ENCODE measurements around the gene P2RX1. TPM values are rescaled to one million over a fixed set of nuclear protein-coding genes. Genes with fewer than 3 reads are reported as not detected.
A peak's percentile ranks its signal among the peaks of the same experiment; 100 is the strongest.

P2RX1 gene
- total RNA-seq, 2 experiments from 2014 or later = 0.82 to 1.00 TPM

DNA sequence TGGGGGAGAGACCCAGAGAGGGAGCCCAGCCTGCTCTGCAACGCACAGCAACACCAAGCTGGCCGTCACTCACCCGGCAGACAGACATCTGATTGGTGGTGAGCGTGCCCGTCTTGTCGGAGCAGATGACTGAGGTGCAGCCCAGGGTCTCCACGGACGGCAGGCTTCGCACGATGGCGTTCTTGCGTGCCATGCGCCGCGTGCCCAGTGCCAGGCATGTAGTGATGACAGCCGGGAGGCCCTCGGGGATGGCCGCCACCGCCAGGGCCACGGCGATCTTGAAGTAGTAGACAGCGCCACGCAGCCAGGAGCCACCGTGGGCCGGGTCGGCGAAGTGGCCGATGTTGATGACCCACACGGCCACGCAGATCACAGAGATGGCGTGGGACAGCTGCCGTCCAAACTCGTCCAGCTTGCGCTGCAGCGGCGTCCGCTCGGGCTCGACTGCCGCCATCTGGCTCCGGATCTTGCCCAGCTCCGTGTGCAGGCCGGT is 31.1 kb upstream of the P2RX1 start:
- POLR2A ChIA-PET = no interaction called here
- no peaks in the 10 kb centered on the region for H3K9me3 Mint-ChIP-seq
- no peak for DNase-seq
- no peak for ATAC-seq (ENCODE audit: low read depth)
- H3K4me1 Mint-ChIP-seq = peaks cover 4% of the 10 kb centered on the region
- peaks cover 23% of the 10 kb centered on the region for H3K36me3 Mint-ChIP-seq
- no peaks in the 10 kb centered on the region for H3K27me3 Mint-ChIP-seq
- no peak overlapping the region for H3K27ac Mint-ChIP-seq
- H3K4me3 Mint-ChIP-seq = no peak overlapping the region

- Mint-ChIP-seq H3K9me3 (no peaks in the 10 kb centered on the region), H3K4me3 (no peak overlapping the region), H3K27me3 (no peaks in the 10 kb centered on the region), H3K36me3 (peaks cover 23% of the 10 kb centered on the region), H3K27ac (no peak overlapping the region), H3K4me1 (peaks cover 4% of the 10 kb centered on the region)
- POLR2A ChIA-PET = no interaction called here
- ATAC-seq (ENCODE audit: low read depth) (no peak), DNase-seq (no peak)
Measured at GRCh38 chr17:3946711-3947235, 30.5 kb upstream of the P2RX1 start.

DNA sequence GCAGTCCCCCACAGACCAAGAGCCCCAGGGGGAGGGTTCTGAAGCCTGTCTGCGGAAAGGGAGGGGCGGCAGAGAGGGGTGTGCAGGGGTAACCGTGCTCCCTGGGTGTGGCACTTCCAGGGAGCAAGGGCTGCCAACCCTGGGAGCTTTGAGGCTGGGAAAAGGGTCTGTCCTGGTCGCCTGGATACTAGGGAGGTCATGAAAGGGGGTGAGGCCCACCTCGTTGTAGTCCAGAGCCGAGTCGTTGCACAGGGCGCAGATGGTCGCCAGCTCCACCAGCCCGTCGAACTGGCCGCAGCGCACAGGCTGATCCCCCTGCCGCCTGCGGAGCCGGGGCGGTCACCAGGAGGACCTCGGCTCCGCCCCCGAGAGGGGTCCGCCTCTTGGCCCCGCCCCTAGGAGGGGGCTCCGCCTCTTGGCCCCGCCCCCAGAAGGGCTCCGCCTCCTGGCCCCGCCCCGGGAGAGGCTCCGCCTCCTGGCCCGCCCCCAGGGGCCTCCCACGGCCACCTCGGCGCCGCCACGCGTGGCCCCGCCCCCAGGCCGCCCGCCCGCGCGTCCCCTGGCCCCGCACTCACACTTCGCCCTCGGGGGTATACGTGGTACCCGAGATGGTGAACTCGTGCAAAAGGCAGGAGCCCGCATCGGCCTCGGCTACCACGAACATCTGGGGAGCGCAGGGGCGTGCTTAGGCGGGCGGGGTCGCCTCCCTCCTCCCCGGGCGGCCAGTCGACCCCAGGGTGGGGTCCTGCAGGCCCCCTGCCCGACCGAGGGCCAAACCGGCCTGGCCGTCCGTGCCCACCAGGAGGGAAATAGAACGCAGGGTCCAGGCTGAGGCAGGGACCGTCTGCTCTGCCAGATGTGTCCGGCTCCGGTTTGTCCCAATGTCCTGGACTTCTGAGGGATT is 28.5 kb upstream of the P2RX1 start:
- Mint-ChIP-seq H3K4me3 (no peak overlapping the region), H3K9me3 (no peaks in the 10 kb centered on the region), H3K4me1 (peaks cover 6% of the 10 kb centered on the region), H3K36me3 (peaks cover 26% of the 10 kb centered on the region), H3K27me3 (no peaks in the 10 kb centered on the region), H3K27ac (no peak overlapping the region)
- DNase-seq (peak; percentile 71), ATAC-seq (ENCODE audit: low read depth) (peak; percentile 53)
- POLR2A ChIA-PET = interaction anchor here (0.5 to 1.1 kb wide), 3 partner anchors 17 to 1053 kb away, joined by 3 to 5 read pairs (median 3); partner anchors contain the start of gene KIF1C

- ATAC-seq (ENCODE audit: low read depth) = no peak
- Mint-ChIP-seq H3K27me3 (no peaks in the 10 kb centered on the region), H3K4me3 (no peak overlapping the region), H3K36me3 (peaks cover 28% of the 10 kb centered on the region), H3K27ac (no peak overlapping the region), H3K4me1 (peaks cover 6% of the 10 kb centered on the region), H3K9me3 (no peaks in the 10 kb centered on the region)
- no peak for DNase-seq
- POLR2A ChIA-PET = interaction anchor here (0.7 kb wide), 1 partner anchor 18 kb away, joined by 4 read pairs; no protein-coding TSS in a partner anchor
Measured at GRCh38 chr17:3943240-3943891, 27.1 kb upstream of the P2RX1 start.

GRCh38 chr17:3940965-3941698 is 24.9 kb upstream of the P2RX1 start:
- POLR2A ChIA-PET = no interaction called here
- peaks cover 42% of the 10 kb centered on the region for H3K36me3 Mint-ChIP-seq
- no peak overlapping the region for H3K4me3 Mint-ChIP-seq

DNA sequence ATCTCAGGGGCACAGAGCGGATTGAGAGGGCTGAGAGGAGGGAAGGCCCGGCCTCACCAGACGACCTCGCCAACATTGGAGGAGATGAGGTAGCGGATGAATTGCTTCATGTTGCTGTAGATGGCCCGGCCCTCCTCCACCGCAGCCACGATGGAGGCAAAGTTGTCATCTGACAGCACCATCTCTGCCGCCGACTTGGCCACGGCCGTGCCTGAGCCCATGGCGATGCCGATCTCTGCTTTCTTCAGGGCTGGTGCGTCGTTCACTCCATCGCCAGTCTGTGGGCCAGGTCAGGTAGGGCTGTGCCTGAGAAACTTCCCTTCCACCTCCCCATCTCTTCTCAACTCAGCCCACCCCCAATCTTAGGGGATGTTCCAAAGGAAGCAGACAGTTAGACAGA is 21.1 kb upstream of the P2RX1 start:
- H3K9me3 Mint-ChIP-seq = no peaks in the 10 kb centered on the region
- H3K4me3 Mint-ChIP-seq = no peak overlapping the region
- peaks cover 6% of the 10 kb centered on the region for H3K4me1 Mint-ChIP-seq
- POLR2A ChIA-PET = no interaction called here
- H3K36me3 Mint-ChIP-seq = peaks cover 42% of the 10 kb centered on the region
- H3K27me3 Mint-ChIP-seq = no peaks in the 10 kb centered on the region
- no peak overlapping the region for H3K27ac Mint-ChIP-seq
- DNase-seq = no peak
- ATAC-seq (ENCODE audit: low read depth) = no peak

More at GRCh38 chr17:3940965-3941698, 24.9 kb upstream of the P2RX1 start:
- H3K27ac Mint-ChIP-seq = no peak overlapping the region
- DNase-seq (no peak), ATAC-seq (ENCODE audit: low read depth) (no peak)
- H3K27me3 Mint-ChIP-seq = no peaks in the 10 kb centered on the region
- H3K9me3 Mint-ChIP-seq = no peaks in the 10 kb centered on the region
- H3K4me1 Mint-ChIP-seq = peaks cover 8% of the 10 kb centered on the region

DNA sequence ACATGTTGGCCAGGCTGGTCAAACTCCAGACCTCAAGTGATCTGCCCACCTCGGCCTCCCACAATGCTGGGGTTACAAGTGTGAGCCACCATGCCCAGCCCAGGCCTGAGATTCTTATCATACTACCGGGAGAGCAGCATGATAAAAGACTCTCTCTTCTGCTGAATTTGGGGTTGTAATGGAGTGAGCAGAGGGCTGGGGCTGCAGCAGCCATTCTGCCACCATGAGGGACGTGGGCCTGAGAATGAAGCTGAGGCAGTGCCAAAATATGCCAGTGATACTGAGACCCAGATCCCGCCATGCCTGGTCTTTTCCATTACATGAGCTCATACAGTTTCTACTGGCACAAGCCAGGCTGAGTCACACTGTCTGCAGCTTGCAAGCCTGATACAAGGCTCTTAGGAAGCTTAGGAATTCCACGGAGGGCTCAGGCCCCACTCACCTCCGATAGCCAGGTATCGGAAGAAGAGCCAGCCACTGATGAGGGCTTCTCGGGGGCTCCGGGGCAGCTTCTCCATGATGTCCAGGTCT is 19.6 kb upstream of the P2RX1 start:
- Mint-ChIP-seq H3K27me3 (no peaks in the 10 kb centered on the region), H3K36me3 (peaks cover 42% of the 10 kb centered on the region), H3K4me1 (peaks cover 6% of the 10 kb centered on the region), H3K9me3 (no peaks in the 10 kb centered on the region), H3K4me3 (no peak overlapping the region), H3K27ac (peak overlapping the region; percentile 38)
- no peak for DNase-seq
- POLR2A ChIA-PET = interaction anchor here (1.0 to 1.1 kb wide), 2 partner anchors 26 to 29 kb away, joined by 4 to 5 read pairs; partner anchors contain the start of gene ATP2A3
- ATAC-seq (ENCODE audit: low read depth) = no peak

GRCh38 chr17:3935140-3935542 is 18.9 kb upstream of the P2RX1 start:
- no peaks in the 10 kb centered on the region for H3K27me3 Mint-ChIP-seq
- H3K4me3 Mint-ChIP-seq = no peak overlapping the region

GRCh38 chr17:3929764-3930163 is 13.5 kb upstream of the P2RX1 start:
- Mint-ChIP-seq H3K27ac (no peak overlapping the region), H3K4me3 (no peak overlapping the region), H3K4me1 (no peaks in the 10 kb centered on the region), H3K9me3 (no peaks in the 10 kb centered on the region), H3K36me3 (peaks cover 16% of the 10 kb centered on the region), H3K27me3 (no peaks in the 10 kb centered on the region)
- POLR2A ChIA-PET = no interaction called here
- no peak for DNase-seq
- no peak for ATAC-seq (ENCODE audit: low read depth)

More at GRCh38 chr17:3935140-3935542, 18.9 kb upstream of the P2RX1 start:
- ATAC-seq (ENCODE audit: low read depth) = peak; percentile 75
- Mint-ChIP-seq H3K27ac (no peak overlapping the region), H3K4me1 (peaks cover 5% of the 10 kb centered on the region), H3K36me3 (peaks cover 41% of the 10 kb centered on the region), H3K9me3 (no peaks in the 10 kb centered on the region)
- POLR2A ChIA-PET = interaction anchor here (1.5 kb wide), 1 partner anchor 30 kb away, joined by 5 read pairs; no protein-coding TSS in a partner anchor
- DNase-seq = peak; percentile 52

- Mint-ChIP-seq H3K36me3 (peaks cover 16% of the 10 kb centered on the region), H3K27me3 (no peaks in the 10 kb centered on the region), H3K4me3 (no peak overlapping the region), H3K27ac (no peak overlapping the region), H3K4me1 (no peaks in the 10 kb centered on the region), H3K9me3 (no peaks in the 10 kb centered on the region)
- no peak for DNase-seq
- ATAC-seq (ENCODE audit: low read depth) = no peak
- POLR2A ChIA-PET = no interaction called here
Measured at GRCh38 chr17:3929181-3929580, 12.9 kb upstream of the P2RX1 start.

DNA sequence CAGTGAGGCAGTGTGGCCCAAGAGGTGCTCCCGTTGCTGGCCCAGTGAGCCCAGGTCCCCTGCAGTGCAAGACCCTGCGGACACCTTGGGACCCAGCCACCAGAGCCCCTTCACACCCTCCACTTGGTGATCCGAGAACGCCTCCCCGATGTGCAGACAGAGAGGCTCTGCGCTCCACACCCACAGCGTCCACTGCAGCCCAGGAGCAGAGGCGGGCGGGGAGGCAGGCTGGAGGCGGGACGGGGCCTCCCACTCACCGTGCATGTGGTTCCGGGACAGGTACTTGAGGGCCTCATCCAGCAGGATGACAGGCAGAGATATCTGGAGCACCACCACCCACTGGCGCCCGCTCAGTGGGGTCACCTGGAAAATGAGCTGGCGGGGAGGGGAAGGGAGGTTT is 12.1 kb upstream of the P2RX1 start:
- H3K27ac Mint-ChIP-seq = no peak overlapping the region
- ATAC-seq (ENCODE audit: low read depth) (no peak), DNase-seq (no peak)
- H3K27me3 Mint-ChIP-seq = no peaks in the 10 kb centered on the region
- H3K4me1 Mint-ChIP-seq = no peaks in the 10 kb centered on the region
- no peaks in the 10 kb centered on the region for H3K9me3 Mint-ChIP-seq
- no peak overlapping the region for H3K4me3 Mint-ChIP-seq
- H3K36me3 Mint-ChIP-seq = peaks cover 17% of the 10 kb centered on the region
- POLR2A ChIA-PET = no interaction called here

DNA sequence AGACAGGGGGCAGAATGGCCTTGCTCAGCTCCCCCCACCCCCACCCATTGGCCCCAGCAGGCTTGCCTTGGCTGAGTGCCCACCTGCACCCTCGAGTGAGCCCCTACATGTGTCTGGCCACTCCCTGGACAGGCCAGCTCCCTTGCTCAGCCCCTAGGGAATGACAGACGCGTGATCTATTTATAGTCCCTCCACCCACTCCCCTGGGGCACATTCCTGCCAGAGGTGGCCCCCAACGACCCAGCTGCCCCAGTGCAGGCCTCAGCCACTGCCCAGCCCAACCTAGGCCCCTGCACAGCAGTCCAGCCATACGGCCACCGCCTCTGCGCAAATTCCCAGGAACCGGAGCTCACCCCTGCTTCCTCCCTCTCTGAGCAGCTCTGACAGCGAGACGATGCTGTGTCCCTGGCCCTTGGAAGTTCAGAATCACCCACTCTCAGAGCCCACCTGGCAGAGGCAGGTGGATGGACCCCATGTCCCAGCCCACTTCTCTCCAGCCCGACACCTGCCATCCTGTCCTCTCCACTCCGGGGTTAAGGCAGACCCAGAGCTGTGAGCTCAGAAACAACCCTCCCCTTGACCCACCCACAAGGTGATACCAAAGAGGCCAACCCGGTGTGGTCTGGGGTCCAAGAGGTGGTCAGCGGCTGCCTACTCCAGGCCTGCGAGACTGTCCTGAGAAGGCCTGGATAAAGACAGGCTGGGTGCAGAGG is 11.5 kb upstream of the P2RX1 start:
- no peak overlapping the region for H3K27ac Mint-ChIP-seq
- no peak overlapping the region for H3K4me3 Mint-ChIP-seq
- no peak for ATAC-seq (ENCODE audit: low read depth)
- POLR2A ChIA-PET = no interaction called here
- no peaks in the 10 kb centered on the region for H3K27me3 Mint-ChIP-seq
- no peak for DNase-seq
- H3K9me3 Mint-ChIP-seq = no peaks in the 10 kb centered on the region
- peaks cover 17% of the 10 kb centered on the region for H3K36me3 Mint-ChIP-seq
- H3K4me1 Mint-ChIP-seq = peaks cover 1% of the 10 kb centered on the region

Data from activated naive CD8-positive, alpha-beta T cell treated with anti-CD3 and anti-CD28 coated beads, Interleukin-2, amount 10 ng/mL, durations not matched to agents 7 days and 5 days (primary cell).